ENCODE results near the gene ZC3HAV1L. TPM values are rescaled to one million over a fixed set of nuclear protein-coding genes. Genes with fewer than 3 reads are reported as not detected.
"Not testable (repeated sequence)": the region's sequence is repeated elsewhere in the genome, so short reads cannot be mapped to it uniquely, and the experiment has no call there.

The ZC3HAV1L gene
- polyA plus RNA-seq, 4 donors: 15.4 to 31.3 (median 23.7) TPM

GRCh38 chr7:139025861-139026260, 10.0 kb downstream of the ZC3HAV1L start:
- not testable (repeated sequence) for DNase-seq (ENCODE audit: low read depth in 4 of 4, low spot score in 2 of 4)

GRCh38 chr7:139023076-139023475, 12.8 kb downstream of the ZC3HAV1L start:
- DNase-seq (ENCODE audit: low read depth in 4 of 4, low spot score in 2 of 4): no peak

- DNase-seq (ENCODE audit: low read depth in 4 of 4, low spot score in 2 of 4): no peak
Observed at GRCh38 chr7:139022286-139022685, 13.6 kb downstream of the ZC3HAV1L start.

GRCh38 chr7:139018910-139019309, 16.9 kb downstream of the ZC3HAV1L start:
- DNase-seq (ENCODE audit: low read depth in 4 of 4, low spot score in 2 of 4): no peak

GRCh38 chr7:139016931-139017511, 18.8 kb downstream of the ZC3HAV1L start:
- DNase-seq (ENCODE audit: low read depth in 4 of 4, low spot score in 2 of 4): peak in 1 of 4 donors; percentile 54

GRCh38 chr7:139011373-139011772, 24.5 kb downstream of the ZC3HAV1L start:
- no peak for DNase-seq (ENCODE audit: low read depth in 4 of 4, low spot score in 2 of 4)

GRCh38 chr7:139004321-139005090, 31.3 kb downstream of the ZC3HAV1L start:
- DNase-seq (ENCODE audit: low read depth in 4 of 4, low spot score in 2 of 4): no peak

- DNase-seq (ENCODE audit: low read depth in 4 of 4, low spot score in 2 of 4): no peak
Observed at GRCh38 chr7:138999414-138999813, 36.4 kb downstream of the ZC3HAV1L start.

- DNase-seq (ENCODE audit: low read depth in 4 of 4, low spot score in 2 of 4): no peak
Observed at GRCh38 chr7:138992052-138992531, 43.8 kb downstream of the ZC3HAV1L start.

GRCh38 chr7:138987686-138988085, 48.2 kb downstream of the ZC3HAV1L start:
- DNase-seq (ENCODE audit: low read depth in 4 of 4, low spot score in 2 of 4): no peak

GRCh38 chr7:138982204-138982623, 53.6 kb downstream of the ZC3HAV1L start:
- no peak for DNase-seq (ENCODE audit: low read depth in 4 of 4, low spot score in 2 of 4)

- DNase-seq (ENCODE audit: low read depth in 4 of 4, low spot score in 2 of 4): peak in 1 of 4 donors; percentile 51
Observed at GRCh38 chr7:138981332-138982203, 54.3 kb downstream of the ZC3HAV1L start, which contains the start of gene KIAA1549. TSS of gene KIAA1549 (minus strand) at chr7:138981389. CDS start at chr7:138981269, 120 bp downstream.

GRCh38 chr7:138980563-138981291, 55.1 kb downstream of the ZC3HAV1L start:
- DNase-seq (ENCODE audit: low read depth in 4 of 4, low spot score in 2 of 4): no peak

GRCh38 chr7:138979988-138980562, 55.8 kb downstream of the ZC3HAV1L start:
- no peak for DNase-seq (ENCODE audit: low read depth in 4 of 4, low spot score in 2 of 4)

- no peak for DNase-seq (ENCODE audit: low read depth in 4 of 4, low spot score in 2 of 4)
Observed at GRCh38 chr7:138979226-138979979, 56.4 kb downstream of the ZC3HAV1L start.

- no peak for DNase-seq (ENCODE audit: low read depth in 4 of 4, low spot score in 2 of 4)
Observed at GRCh38 chr7:138978541-138979184, 57.2 kb downstream of the ZC3HAV1L start.

- DNase-seq (ENCODE audit: low read depth in 4 of 4, low spot score in 2 of 4): not testable (repeated sequence)
Observed at GRCh38 chr7:138976161-138976560, 59.7 kb downstream of the ZC3HAV1L start.
